ENCODE data around the gene KNTC1.
"Not testable (repeated sequence)": the region's sequence is repeated elsewhere in the genome, so short reads cannot be mapped to it uniquely, and the experiment has no call there.

Gene KNTC1

DNA sequence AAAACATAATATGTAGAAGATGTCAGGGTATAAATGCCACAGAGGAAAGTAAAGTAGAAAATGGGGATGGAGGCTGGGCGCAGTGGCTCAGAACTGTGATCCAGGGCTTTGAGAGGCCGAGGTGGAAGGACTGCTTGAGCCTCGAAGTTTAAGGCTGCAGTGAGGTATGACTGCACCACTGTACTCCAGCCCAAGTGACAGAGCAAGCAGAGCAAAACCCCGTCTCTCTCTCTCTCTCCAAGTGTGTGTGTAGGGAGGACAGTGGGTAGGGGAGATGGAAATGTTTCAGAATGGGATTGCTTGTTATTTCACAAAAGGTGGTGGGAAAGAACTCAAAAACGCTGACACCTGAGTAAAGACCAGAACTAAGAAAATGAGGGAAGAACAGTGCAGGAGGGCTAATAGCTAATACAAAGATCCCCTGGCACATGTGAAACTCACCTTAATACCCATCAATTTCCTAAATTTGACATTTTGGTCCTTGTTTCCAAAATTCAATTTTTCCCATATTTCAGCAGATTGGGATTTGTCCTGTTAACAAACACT, 20.6 kb upstream of the KNTC1 start:
- no peak for DNase-seq

DNA sequence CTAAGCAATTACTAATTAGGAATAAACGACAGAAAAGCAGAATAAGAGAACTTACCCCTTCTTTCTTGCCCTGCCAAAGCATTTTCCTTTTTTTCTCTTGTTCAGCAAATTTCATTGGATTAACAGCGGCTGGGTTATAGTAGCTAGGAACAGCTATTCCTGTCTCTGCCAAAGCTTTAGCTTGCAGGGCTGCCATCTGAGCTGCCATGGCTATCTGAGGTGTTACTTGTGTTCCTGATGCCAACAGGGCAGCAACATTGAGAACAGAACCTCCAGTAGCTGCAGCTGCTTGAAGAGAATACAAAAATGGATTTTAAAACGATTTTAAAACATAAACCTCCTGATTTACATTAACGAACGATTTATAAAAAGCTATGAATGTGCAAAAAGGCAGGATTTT, 18.9 kb upstream of the KNTC1 start:
- DNase-seq = no peak

DNA sequence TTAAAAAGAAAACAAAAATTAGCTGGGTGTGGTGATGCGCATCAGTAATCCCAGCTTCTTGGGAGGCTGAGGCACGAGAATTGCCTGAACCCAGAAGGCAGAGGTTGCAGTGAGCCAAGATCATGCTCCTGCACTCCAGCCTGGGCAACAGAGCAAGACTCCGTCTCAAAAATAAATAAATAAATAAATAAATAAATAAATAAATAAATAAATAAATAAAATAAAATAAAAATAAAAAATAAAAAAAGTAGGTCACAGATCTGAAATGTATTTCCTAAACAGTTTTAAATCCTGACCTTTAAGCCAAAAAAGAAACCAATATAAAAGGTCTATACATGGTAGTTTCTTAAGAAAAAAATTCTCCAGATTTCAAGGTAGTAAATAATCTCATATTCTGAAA, 14.0 kb upstream of the KNTC1 start:
- not testable (repeated sequence) for DNase-seq

DNA sequence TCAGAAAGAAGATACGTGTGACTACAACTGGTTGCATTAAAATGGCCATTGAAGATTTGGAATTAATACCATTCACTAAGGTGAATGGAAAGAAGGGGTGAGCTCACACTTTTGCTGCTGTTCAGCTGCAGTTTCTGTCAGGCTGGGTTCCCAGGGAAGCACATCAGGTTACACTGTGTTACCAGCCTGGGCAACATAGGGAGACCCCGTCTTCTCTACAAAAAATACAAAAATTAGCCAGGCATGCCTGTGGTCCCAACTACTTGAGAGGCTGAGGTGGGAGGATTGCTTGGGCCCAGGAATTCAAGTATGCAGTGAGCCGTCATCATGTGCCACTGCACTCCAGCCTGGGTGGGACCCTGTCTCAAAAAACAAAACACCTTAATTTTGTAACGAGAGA, 13.4 kb upstream of the KNTC1 start:
- DNase-seq = no peak

DNA sequence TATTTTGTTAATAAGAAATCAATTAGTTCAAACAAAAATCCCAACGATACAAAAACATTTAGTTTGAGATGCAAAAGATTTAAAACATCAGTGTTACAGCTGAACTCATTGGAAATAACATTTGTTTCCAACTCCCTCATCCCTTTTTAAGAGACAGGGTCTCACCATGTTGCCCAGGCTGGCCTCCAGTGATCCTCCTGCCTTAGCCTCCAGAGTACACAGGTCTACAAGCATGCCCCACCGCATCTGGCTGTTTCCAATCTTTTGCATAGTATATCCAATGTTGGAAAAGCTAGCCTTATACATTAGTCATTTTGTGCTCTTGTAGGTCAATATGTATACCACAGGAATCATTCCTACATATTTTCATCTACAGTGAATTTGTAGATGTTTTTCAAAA, 11.8 kb upstream of the KNTC1 start:
- no peak for DNase-seq

DNA sequence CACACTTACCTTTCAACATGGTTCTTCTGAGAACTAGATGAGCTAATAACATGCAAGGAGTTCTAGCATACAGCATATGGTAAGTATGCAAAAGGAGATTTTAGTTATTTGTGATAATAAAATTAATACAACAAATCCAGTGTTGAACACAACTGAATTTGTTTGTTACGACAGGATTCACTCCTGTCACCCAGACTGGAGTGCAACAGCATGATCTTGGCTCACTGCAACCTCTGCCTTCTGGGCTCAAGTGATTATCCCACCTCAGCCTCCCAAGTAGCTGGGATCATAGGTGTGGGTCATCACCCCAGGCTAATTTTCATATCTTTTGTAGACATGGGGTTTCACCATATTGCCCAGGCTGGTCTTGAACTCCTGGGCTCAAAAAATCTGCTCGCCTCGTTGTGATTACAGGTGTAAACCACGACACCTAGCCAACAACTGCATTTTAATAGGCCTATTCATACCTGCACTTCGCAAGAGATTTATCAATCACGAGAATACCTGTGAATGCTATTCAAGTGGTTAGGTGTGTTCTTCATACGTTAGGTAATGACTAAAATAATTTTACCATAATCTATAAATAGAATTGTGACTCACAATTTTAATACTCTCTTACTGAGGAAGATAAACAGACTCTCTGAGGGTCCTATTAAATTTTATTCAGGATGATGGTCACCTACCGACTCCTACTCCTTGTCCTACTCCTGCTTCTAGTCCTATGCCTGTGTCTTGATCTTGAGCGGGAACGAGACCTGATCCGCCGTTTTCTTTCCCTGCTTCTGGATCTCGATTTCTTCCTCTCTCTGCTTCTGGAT, 10.3 kb upstream of the KNTC1 start:
- DNase-seq = no peak

DNA sequence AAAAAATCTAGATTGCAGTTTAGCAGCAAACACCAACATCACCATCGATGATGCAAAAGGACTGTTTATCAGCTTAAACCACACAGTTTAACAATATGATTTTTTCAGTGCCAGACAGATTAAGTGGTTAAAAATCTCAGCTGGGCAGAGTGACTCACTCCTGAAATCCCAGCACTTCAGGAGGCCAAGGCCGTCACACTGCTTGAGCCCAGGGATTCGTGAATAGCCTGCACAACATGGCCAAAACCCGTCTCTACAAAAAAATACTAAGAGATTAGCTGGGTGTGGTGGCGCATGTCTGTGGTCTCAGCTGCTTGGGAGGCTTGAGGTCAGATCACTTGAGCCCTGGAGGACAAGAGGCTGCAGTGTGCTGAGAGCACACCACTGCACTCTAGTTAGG, 9.2 kb upstream of the KNTC1 start:
- DNase-seq = peak; percentile 96

DNA sequence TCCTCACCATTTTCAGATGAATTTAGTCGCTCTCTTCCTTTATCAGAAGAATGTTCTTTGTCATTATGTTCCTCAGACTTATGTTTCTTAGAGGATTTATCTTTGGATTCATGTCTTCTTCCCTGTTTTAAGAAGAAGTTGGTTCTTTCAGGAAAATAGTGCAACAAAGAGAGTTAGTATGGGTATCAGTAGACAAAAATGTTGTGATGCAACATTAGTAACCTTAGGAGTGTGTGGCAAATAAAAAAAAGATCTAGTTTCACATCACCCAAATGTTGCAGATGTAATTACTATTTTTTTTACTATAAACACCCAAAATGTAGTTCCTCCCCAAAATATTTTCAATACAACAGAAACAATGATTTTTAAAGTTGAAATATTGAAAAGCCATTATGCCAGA, 8.1 kb upstream of the KNTC1 start:
- DNase-seq = peak; percentile 35

DNA sequence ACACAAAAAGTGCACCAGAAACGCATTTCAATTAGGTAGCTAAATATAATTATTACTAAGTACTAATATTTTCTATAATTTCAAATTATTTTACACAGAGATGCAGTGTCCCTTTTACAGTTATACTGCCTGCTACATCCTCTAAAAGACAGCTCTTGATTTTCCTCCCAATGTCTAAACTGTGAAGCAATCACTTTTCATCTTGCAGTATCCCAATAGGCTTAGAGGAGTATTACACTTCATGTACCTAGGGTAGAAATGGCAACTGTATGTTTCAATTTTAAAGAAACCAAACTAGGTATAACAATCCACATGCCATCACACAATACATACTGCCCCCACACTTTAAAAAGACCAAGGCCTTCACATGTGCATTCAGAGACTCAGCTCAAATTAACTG, 7.6 kb upstream of the KNTC1 start:
- no peak for DNase-seq

DNA sequence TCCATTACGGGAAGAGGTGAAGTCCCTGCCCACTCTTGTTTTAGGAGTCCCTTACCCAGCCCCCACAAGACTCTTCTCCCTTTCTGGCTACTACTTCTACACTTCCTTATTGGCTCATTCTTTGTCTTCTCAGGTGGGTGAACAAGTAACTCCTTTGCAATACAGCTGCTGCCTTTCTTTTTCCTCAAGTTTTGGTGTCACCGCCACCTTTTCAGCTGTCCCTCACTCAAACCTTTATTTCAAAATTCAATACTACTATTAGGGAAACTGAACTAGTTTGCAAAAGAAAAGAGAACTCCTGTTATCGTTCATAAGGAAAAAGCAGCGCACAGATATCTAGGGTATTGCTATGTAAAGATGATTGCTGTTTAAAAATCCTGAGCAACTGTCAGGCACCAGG, 6.4 kb upstream of the KNTC1 start:
- DNase-seq = no peak

DNA sequence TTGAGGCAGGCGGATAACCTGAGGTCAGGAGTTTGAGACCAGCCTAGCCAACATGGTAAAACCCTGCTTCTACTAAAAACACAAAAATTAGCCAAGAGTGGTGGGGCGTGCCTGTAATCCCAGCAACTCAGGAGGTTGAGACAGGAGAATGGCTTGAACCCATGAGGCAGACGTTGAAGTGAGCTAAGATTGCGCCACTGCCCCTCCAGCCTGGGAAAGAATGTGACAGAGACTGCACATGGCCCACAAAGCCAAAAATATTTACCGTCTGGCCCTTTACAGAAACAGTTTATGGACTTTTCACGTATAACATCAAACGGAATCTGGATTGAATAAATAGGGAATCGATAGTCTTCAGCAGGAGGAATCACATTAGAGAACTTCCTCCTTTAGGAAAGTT, 3.8 kb upstream of the KNTC1 start:
- peak; percentile 61 for DNase-seq

DNA sequence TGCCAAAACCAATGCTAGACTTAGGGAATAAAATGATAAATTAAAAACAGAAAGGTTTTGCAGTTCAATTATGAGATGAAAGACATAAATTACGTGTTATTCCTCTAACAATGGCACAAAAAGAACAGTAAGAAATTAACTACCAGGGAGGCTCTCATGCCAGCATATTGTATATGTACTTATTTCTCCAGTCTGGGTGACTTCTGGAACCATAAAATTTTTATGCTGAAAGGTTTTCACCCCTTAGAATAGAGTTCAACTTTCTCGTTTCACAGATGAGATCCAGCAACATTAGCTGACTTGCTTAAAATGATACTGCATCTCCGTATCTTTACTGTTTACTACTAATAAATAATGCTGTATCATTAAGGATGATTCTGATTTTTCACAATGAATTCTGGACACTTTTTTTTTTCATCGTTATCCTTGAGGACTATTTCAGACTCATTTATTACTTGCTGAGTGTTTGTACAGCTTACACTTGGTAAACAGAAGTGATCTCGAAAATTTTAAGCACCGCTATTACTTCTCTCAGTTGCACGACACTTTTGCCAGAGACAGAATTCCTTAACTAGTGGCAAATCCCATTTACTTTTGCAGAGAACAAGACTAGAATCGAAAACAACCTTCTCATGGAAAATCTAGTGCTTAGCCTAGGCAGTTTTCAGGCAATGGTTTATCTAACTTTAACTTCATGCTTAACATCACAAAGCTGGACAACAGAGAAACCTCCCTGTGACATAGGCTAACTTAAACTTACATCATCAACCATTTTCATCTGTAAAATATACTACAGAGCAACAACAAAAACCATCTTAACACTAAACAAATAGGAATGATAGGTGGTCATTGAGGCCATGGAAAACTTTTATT, 3.0 kb upstream of the KNTC1 start:
- no peak for DNase-seq

DNA sequence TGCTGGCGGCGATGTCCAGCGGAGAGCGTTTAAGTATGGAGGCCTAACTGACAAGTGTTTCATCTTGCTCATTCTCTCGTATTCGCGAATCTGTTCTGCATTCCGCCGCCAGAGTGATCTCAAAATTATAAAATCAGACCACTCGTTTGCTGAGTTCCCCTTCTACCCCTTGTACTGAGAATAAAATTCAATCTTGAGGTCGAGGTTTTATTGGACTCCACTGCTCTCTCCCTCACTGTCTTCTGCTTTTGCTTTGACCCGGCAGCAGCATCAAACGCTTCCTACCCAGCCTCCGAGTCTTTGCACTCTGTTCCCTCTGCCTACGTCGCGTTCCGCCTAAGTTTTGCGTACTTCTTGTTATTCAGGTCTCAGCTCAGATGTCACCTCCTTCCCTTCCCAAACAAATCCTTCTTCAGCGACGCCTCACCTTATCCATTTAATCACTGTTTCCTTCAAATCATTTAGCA, 462 bp downstream of the KNTC1 start:
- peak; percentile 31 for DNase-seq

DNA sequence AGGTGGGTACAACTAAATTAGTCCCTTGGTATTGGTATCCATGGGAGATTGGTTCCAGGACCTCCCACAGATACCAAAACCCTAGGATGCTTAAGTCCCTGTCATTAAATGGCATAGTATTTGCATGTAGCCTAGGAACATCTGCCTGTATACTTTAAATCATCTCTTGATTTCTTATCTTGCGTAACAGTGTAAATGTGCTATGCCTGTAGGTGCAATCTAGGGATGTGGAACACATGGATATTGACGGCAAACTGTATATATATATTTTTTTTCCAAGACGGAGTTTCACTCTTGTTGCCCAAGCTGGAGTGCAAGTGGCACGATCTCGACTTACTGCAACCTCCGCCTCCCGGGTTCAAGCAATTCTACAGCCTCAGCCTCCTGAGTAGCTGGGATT, 1.5 kb downstream of the KNTC1 start:
- no peak for DNase-seq

DNA sequence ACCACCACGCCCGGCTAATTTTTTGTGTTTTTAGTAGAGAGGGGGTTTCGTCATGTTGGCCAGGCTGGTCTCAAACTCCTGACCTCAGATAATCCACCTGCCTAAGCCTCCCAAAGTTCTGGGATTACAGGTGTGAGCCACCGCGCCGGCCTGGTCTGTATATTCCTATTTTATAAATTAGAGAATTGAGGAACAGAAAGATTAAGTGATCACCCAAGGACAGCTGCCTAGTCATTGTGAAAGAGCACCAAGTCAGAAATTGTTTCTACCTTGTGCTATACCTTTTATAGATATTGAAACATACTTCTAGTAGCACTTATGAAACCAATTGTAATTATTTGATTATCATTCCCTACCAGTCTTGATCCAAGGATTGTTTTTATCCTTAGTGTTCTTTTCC, 1.9 kb downstream of the KNTC1 start:
- DNase-seq = no peak

DNA sequence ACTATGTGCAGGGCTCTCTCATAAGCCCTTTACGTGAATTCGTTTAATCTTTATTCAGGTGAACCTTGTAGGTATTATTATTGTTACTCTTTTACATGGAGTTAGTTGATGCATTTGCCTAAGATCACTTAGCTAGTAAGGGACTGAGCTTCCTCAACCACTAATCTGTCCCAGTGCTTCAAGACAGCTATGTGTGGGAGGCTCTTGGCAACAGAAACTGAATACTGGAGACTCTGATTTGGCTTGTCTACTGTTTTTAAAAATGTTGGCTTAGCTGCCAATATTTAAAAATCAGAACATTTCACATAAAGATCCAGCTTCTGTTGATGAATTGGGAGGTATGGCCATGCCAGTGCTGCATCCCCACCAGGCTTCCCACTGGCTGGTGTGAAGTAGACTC, 6.8 kb downstream of the KNTC1 start:
- DNase-seq = no peak

DNA sequence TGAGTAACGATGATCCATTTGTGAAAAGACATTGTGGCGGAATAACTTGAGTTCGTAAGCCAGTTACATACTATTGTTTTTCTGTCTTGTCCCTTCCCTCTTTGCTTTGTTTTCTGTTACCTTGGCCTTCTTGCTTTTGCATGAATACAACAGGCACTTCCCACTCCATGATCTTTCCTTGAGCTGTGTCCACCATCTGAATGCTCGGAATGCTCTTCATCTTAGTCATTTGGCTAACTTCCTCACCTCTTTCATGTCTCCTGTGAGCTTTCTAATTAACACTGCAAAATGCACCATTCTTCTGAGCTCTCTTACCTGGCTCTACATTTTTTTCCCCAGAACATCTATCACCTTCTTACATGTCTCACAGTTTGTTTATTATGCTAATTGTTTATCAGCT, 10.0 kb downstream of the KNTC1 start:
- DNase-seq = no peak

DNA sequence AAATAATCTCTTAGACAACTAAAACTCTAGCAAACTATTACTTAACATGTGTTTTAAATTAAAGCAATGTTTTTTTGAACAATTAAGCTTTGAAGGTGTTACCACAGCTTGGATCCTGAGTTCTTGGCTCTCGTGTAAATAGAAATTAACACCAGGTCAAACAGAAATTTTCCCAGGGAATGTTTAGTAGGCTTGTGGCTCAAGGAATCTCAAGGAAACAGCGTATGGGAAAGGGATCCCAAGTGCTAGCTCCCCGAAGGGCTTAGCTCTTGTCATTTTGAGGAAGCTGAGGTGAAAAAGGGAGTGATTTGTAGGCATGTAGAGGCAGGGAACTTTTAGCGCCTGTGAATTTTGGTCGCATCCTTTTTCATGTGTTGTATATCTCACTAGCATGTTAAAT, 11.4 kb downstream of the KNTC1 start:
- no peak for DNase-seq

DNA sequence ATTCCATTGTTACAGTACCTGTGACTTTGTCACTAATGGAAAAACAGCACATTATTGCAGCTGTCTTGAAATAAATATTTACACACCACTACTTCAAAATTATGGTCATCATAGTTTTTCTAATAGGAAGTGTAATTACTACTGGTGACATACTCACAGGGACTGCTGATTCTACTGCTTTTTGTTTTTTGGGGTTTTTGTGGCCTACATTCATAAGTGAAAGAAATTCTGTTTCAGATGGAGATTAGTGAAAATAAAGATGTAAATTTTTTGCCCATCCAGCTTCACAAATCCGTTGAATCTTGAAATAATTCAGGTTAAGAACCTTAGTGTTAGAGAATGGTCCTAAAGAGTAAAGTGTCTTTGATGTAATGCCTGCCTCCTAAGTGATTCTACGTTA, 17.5 kb downstream of the KNTC1 start:
- DNase-seq = no peak

DNA sequence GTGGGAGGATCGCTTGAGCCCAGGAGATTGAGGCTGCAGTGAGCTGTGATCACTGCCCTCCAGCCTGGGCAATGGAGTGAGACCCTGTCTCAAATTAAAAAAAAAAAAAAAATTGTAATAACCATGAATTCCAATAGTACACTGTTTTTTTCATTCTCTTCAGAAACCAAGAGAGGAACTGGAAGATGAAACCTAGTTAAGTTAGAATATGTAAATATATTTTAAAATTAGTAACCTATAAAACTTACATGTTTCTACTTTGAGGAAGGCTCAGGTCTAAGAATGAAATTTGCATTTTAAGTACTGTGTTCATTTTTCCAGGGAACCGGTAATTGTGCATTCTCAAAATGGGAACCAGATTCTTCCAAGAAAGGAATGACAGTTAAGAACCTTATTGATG, 18.8 kb downstream of the KNTC1 start:
- no peak for DNase-seq

DNA sequence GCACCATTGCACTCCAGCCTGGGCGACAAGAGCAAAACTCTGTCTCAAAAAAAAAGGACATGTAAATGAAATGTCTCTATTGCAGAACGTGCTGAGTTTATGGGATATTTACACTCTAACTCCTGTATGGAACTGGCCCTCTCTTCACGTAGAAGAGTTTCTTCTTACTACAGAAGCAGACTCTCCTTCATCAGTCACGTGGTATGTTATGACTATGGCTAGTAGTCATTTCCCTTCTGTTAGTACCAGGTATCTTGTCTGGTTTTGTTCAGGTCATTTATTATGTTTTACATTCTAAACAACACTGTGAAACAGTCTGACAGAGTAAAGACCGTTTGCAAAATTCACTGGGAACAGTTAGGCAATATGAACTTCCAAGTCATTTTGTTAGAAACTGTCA, 20.3 kb downstream of the KNTC1 start:
- no peak for DNase-seq

DNA sequence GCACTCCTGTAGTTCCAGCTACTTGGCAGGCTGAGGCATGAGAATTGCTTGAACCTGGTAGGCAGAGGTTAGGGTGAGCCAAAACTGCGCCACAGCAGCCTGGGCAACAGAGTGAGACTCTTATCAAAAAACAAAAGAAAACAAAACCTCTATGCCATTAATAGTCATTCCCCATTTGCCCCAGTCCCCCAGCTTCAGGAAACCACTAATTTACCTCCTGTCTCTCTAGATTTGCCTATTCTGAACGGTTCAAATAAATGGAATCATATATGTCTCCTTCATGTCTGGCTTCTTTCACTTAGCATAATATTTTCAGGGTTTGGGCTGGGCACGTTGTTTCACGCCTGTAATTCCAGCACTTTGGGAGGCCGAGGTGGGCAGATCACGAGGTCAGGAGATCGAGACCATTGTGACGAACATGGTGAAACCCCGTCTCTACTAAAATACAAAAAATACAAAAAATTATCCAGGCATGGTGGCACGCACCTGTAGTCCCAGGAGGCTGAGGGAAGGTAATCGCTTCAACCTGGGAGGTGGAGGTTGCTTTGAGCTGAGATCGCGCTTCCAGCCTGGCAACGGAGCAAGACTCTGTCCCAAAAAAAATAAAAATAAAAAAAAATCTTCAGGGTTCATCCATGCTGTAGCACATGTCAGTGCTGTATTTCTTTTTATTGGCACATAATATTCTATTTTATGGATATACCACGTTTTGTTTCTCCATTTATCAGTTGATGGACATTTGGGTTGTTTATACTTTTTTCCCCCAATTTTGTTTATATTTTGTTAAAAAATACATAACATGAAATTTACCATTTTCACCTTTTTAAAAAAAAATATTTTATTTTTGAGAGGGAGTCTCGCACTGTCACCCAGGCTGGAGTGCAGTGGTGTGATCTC, 31.9 kb downstream of the KNTC1 start:
- DNase-seq = no peak

DNA sequence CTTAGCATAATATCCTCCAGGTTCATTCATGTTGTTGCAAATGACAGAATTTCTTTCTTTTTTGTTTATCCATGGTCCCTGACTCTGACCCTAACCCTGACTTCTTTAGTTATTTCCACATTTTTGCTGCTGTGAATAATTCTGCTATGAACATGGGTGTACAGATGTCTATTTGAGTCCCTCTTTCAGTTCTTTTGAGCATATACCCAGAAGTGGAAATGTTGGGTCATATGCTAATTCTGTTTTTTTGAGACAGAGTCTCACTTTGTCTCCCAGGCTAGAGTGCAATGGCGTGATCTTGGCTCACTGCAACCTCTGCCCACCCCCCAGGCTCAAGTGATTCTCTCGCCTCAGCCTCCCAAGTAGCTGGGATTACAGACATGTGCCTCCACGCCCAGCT, 33.1 kb downstream of the KNTC1 start:
- DNase-seq = no peak
